Activated gamma-delta T cell treated with Interleukin-2 at 50 U/mL for 16 hours (primary cell): ENCODE measurements around the gene ISG15.

Source experiments
- DNase-seq: peaks from one replicate; pipeline ENCODE4 v3.0.0-alpha.2; 2020

Gene ISG15

DNA sequence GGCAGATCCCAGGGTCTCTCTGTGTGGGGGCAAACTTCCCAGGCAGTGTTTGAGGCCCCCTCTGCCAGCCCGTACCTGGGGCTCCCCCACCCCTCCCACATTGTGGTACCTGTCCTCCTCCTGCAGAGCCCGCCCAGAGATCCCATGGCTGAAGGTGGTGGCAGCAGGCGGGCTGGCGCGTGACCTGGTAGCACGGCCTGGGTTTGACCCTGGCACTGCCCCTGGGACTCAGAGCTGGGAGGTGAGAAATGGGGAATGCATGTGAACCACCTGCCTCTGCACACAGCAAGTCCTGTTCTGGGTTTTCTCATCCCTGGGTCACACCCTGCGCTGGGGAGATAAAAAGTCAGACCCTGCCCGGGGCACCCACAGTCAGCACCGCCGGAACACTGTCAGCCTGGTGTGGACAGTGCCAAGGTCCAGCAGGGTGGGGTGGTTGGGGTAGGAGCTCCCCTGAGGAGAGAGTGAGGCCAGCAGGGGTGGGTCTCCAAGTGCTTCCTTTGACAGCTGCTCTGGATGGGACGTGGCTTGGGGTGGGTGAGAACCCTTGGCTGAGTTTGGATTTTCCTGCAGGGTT, 18.4 kb downstream of the ISG15 start:
- DNase-seq: no peak

DNA sequence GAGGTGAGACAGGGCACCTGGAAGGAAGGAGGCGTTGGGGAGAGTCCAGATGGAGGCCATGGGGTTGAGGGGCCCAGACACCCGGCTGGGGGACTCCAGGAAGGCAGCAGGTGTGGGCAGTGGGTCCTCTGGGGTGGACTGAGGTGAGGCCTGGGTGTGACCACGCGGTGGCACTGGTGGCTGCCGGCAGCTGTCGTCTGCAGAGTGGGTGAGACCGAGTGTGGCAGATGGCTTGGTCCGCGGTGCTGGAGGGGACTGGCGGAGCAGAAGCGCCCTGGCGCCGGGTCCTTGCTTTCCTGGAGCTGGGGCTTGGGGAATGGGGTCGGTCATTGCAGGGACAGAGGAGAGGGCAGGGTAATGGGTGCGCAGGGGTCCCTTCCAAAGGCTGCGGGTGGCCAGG, 19.1 kb downstream of the ISG15 start:
- DNase-seq: no peak

DNA sequence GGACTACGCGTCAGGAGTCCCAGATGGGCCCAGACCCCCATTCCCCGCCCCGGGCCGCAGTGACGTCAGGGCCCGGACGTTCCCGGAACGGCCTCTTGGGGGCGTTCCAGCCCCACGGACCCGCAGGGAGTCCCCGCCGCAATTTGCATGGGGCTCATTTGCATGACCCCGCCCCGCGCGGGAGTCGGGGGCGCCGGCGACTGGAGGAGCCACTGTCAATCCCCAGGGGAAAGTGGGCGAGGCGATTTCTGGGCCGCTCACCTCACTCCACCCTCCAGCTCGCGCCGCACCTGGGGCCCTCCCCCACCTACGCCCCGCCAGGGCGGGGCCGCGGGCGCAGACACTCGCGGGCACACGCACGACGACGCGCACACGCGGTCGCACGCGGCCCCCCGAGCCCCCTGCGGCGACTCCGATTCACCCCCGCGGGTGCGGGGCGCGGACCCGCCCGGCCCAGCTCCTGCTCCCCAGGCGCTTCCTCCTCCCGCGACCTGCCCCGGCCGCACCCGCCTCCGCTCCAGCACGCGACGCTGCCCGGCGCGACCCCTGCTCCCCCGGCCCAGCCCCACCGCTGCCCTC, 19.8 kb downstream of the ISG15 start:
- DNase-seq: peak; percentile 78

DNA sequence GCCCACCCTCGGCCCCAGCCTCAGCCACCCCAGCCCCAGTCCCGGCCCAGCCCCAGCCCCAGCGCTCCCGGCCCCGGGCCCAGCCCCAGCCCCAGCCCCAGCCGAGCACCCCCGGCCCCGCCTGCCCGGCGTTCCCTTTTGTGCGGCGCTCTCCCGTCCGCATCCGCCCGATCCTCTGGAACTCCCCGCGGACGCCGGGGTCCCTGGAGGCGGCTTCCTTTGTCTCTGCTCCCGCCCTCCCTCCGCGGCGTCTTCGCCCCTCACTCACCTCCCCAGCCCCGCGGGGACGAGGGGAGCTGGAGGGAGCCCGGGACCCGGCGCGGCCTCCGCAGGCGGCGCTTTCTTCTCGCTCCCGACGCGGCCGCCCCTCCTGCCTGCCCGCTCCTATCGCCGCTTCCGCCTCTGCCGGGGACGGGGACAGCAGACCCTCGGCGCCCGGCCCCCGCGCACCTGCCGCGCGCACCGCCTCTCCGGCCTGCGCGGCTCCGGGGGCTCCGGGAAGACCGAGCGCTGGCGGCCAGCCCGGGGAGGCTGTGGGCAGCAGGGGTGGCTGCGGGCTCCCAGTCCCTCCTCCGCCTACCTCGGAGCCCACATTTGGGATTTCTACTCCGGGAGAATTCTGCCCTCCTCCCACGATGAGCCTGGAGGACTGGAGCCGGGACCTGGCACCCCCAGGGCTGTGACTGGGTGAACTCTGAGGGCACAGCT, 20.6 kb downstream of the ISG15 start:
- no peak for DNase-seq

DNA sequence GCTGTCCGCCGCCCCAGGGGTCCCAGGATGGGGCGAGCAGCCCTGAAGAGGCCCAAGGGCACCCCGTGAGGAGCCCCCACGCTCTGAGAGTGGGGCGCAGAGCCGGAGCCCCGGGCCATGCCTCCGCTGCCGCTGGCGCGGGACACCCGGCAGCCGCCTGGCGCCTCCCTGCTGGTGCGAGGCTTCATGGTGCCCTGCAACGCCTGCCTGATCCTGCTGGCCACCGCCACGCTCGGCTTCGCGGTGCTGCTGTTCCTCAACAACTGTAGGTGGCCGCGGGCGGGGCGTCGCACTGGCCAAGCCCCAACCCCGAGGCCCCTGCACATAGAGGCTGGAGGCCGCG, 21.1 kb downstream of the ISG15 start:
- no peak for DNase-seq

DNA sequence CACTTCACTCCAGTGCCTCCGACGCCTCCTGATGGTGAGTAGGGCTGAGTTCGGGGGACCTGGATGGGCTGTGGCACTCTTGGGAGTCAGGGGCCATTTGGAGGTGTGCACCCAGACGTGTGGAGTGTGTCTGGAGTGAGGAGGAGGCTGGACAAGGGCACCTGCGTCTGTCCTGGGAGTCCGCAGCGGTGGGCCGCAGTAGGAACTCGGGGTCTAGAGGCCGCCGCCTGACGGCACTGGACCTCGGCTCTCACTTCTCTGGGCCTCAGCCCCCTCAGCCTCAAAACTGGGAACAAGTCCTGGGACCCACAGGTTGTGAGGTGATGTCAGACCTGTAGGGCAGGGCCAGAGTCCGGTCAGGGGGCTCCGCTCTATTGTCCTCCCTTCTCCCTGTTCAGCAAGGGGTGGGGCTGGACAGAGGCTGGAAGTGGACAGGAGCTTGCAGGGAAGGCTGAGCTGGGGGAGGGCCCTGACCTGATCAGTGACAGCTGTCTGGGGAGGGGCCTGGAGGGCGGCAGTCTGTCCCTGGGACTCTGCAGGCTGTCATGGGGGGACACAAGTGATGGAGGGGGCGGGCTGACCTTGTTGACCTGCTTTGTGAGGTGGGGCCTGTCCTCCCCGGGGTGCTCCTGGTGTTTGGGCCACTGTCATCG, 22.1 kb downstream of the ISG15 start:
- no peak for DNase-seq

DNA sequence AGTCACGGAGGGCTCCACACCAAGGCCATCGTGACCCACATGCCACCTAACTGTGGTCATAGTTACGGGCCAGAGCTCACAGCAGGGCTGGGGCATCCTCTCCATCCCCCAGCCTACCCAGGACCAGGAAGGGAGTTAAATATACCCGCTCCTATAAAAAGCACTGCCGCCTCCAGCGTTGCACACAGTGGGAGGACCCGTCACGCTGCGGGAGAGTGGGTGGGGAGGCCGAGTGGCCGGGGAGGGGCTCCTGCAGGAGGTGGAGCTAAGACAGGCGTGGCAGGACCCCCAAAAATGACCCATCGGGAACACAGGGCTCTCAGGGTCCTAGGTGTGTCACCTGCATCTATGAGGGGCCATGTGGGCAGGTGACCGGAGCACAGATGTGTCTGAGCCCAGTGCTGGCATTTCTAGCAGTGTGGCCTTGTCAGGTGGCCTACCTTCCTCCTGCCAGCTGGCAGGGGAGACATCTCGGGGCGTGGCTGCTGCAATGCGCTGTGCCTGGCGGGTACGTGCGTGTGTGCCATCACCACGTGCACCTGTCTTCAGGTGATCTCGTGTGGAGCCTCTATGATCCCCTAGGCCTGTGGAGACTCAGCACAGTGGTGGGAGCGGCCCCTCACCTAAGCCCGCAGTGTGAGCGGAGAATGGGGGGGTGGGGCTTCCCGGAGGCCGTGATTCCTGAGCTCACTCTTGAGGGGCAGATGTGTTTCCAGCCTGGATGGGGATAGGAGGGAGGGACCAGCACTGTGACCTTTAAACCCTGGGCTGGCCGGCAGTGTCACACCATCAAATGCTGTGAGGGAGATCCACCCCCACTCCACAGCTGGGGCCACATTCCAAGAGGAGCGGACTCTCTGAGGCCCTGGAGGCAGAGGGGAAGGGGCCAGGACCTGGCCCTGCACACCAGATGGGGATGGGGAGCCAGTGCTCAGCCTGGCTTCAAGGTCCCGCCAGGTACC, 24.4 kb downstream of the ISG15 start:
- DNase-seq: no peak

DNA sequence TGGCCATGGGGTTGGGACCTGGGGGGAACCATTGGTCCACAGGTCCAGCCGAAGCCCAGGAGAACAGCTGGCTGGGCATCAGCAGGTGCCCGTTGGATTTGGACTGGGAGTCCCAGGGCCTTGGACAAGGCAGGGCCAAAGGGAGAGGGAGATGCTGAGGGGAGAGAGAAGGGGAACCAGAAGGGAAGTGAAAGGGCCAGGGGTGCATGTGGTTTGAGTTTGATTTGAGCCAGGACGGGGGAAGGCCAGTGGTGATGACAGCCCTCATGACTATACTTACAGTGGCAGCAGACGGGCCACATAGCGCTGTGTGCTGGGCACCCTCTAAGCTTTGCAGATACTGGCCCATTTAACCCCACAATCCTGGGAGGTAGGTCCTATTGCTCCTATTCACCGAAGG, 25.4 kb downstream of the ISG15 start:
- DNase-seq: no peak

DNA sequence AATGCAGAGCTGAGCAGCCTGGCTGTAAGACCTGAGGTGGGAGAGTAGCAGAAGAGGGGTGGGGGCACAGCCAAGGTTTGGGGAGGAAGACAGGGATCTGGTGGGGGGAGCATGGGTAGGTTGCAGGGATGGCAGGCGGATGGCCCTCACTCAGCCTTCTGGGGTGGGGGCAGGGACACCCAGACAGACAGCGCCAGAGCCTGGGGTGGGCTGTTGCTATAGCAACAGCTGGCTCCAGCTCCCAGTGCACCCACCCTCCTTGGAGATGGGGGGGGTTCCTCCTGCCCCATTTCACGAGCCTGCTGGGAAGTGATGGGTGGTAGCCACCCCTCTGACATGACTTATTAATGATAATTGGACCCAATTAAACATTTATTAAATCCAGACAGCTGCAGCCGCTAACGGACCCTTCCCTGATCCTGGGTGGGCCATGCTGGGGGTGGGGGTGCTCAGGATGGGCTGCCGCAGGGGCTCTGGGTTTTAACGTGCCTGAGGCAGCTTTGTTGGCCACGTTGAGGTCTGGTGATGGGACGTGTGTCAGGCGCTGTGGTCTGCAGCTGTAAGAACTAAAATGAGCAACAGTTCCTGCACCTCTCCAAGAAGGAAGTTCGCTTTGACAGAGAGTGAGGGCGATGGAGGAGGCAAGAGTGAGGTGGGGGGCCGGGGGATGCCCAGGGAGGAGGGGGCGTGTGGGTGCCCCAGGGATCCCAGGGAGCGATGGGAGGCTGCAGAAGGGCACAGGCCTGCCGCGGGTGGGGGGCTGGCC, 26.0 kb downstream of the ISG15 start:
- no peak for DNase-seq

DNA sequence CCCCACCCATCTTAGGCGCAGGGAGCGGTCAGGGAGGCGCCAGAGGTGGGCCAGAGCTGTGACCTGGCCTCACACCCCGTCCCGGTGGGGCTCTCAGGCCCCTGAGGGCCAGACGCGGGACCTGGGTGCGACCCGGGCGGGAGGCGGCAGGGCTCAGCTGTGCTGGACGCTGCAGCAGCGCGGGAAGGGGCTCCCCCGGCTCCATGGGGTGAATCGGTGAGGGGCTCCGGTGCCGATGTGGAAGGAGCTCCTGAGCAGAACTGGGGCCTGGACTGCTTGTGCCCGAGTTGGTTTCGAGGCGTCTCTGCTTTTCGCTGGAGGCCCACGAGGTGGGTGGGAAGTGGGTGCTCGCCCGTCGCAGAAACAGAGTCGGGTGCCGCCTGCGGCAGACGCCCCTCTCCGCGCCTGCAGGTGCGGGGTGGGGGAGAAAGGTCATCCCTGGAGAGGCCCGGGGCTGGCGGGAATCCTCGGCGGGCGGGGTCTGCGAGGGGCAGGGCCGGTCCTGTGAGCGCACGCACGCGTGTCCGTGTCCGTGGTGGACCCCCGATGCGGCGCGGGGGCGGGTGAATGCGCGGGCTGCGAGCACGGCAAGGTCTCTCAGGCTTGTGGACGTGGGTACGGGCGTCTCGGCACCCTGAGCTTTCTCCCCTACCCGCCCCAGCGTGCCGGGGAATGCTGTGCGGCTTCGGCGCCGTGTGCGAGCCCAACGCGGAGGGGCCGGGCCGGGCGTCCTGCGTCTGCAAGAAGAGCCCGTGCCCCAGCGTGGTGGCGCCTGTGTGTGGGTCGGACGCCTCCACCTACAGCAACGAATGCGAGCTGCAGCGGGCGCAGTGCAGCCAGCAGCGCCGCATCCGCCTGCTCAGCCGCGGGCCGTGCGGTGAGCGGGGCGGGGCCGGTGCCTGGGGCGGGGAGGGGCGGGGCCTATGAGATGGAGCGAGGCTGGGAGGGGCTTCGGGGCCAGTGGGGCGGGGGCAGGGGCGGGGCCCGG, 27.0 kb downstream of the ISG15 start:
- DNase-seq: peak; percentile 75

DNA sequence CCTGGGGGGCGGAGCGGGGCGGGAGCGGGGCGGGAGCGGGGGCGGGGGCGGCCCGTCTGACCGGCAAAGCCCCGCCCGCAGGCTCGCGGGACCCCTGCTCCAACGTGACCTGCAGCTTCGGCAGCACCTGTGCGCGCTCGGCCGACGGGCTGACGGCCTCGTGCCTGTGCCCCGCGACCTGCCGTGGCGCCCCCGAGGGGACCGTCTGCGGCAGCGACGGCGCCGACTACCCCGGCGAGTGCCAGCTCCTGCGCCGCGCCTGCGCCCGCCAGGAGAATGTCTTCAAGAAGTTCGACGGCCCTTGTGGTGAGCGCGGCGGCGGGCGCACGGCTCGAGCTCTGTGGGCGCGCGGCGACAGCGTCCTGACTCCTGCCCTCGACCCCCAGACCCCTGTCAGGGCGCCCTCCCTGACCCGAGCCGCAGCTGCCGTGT, 27.8 kb downstream of the ISG15 start:
- DNase-seq: no peak

DNA sequence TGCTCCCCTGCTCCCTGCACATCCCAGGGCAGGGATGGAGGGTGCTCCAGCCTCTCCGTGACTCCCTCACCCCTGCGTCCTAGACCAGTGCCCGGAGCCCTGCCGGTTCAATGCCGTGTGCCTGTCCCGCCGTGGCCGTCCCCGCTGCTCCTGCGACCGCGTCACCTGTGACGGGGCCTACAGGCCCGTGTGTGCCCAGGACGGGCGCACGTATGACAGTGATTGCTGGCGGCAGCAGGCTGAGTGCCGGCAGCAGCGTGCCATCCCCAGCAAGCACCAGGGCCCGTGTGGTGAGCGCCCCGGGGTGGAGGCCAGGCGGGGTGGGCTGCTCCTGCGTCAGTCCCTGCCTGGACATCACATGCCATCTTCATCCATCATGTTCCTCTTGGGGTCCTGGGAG, 28.6 kb downstream of the ISG15 start:
- no peak for DNase-seq

DNA sequence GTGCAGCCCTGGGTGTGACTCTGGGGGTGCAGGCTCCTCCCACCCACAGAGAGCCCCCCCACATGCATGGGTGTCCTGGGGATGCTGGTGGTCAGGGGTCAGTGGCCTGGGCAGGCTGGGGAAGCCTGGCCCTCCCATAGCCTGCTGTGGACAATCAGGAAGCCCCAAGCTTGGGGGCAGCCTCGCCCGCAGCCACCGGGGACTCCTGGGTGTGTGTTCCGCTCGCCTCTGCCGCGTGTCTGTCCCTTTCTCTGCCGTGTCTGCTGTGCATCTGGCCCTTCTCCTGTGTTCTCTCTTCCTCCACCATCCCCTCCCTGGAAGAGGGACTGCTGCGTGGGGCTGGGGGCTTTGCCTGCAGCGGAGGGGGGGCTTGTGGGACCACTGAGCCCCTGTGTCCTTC, 29.5 kb downstream of the ISG15 start:
- DNase-seq: no peak

DNA sequence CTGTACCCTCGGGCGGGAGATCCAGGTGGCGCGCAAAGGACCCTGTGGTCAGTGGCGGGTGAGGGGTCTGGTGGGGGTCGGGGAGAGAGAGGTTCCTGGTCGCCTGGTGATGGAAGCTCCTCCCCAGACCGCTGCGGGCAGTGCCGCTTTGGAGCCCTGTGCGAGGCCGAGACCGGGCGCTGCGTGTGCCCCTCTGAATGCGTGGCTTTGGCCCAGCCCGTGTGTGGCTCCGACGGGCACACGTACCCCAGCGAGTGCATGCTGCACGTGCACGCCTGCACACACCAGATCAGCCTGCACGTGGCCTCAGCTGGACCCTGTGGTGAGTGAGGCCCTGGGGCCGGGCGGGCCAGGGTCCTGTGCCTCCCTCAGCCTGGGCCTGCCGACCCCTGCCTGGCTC, 30.1 kb downstream of the ISG15 start:
- DNase-seq: no peak

DNA sequence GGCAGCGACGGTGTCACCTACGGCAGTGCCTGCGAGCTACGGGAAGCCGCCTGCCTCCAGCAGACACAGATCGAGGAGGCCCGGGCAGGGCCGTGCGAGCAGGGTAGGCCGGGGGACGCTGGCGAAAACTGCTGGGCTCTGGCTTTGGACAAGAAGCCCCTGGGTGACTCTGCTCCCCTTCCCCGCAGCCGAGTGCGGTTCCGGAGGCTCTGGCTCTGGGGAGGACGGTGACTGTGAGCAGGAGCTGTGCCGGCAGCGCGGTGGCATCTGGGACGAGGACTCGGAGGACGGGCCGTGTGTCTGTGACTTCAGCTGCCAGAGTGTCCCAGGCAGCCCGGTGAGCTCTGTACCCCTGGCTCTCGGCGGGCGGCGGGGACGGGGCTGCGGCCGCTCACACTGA, 30.6 kb downstream of the ISG15 start:
- DNase-seq: no peak

DNA sequence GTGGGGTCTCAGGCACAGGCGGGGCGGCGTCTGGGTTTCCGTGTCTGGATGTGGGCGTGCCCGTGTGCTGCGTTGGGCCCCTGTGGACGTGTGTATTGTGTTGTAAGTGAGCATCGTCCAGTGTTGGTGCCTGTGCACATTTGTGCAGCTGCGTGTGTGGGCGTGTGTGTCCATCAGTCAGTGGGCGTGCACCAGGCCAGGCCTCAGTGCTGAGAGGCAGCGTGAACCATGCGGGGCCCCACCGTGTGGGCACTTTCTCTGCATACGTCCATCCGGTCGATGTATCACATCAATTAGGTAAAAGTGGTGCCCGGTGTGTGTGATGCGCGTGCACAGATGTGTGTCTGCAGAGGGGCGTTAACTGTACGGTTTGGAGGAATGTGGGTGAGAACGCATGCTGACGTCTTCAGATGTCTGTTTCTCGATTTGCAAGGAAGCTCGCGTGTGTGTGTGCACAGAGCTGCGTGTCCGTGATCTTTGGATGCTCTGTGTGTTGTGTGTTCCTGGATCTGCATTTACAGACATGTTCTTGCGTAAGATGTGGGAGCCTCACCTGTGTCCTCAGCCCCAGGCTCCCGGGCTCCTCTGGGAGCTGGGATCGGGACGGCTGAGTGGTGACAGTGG, 31.3 kb downstream of the ISG15 start:
- no peak for DNase-seq

DNA sequence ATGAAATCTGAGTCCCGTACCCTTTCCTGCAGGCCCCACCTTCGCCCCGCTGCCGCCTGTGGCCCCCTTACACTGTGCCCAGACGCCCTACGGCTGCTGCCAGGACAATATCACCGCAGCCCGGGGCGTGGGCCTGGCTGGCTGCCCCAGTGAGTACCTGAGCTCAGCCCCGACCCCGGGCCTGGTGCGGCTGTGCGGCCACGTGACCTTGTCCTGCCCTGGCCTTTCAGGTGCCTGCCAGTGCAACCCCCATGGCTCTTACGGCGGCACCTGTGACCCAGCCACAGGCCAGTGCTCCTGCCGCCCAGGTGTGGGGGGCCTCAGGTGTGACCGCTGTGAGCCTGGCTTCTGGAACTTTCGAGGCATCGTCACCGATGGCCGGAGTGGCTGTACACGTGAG, 31.8 kb downstream of the ISG15 start:
- no peak for DNase-seq

DNA sequence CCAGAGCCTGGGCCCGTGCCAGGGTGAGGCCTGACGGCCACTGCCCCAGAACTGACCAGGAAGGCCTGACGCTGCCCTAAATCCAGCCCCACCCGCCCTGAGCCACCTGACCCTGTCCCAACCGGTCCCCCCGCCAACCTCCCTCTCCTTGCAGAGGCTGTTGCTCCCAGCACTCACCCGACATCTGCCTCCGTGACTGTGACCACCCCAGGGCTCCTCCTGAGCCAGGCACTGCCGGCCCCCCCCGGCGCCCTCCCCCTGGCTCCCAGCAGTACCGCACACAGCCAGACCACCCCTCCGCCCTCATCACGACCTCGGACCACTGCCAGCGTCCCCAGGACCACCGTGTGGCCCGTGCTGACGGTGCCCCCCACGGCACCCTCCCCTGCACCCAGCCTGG, 32.9 kb downstream of the ISG15 start:
- DNase-seq: no peak

DNA sequence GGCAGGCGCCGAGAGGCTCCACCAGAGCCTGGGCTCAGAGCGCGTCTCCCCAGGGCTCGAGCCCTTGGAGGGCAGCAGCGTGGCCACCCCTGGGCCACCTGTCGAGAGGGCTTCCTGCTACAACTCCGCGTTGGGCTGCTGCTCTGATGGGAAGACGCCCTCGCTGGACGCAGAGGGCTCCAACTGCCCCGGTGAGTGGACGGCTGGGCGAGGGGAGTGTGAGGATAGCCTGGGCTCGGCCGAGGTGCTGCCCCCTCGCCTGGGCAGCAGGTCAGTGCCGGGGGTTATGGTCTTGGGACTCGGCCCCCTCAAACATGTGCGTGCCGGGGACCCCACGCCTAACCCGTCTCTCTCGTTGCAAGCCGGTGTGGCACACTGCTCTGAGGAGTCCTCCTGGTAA, 33.5 kb downstream of the ISG15 start:
- no peak for DNase-seq

DNA sequence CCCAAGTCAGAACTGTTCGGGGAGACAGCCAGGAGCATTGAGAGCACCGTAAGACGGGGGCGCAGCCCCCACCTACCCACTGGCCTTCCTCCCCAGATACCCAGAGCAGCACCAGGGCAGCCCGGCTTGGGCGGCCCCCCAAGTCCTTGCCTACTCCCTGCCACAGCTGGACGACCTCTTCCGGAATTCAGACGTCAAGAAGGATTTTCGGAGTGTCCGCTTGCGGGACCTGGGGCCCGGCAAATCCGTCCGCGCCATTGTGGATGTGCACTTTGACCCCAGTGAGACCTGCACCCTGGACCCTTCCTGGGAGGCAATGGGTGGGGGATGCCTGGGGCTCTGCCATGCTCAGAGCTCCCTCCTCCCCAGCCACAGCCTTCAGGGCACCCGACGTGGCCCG, 34.1 kb downstream of the ISG15 start:
- no peak for DNase-seq

DNA sequence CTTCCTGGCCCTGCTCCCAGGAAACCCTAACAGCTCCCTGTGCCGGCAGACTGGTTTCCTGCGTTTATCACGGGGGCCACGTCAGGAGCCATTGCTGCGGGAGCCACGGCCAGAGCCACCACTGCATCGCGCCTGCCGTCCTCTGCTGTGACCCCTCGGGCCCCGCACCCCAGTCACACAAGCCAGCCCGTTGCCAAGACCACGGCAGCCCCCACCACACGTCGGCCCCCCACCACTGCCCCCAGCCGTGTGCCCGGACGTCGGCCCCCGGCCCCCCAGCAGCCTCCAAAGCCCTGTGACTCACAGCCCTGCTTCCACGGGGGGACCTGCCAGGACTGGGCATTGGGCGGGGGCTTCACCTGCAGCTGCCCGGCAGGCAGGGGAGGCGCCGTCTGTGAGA, 34.7 kb downstream of the ISG15 start:
- DNase-seq: no peak
